NB4 (cell line): ENCODE data around the gene KRT28.
"Not testable (repeated sequence)": the region's sequence is repeated elsewhere in the genome, so short reads cannot be mapped to it uniquely, and the experiment has no call there.

Experiments
- CTCF ChIP-seq: IDR thresholded peaks from one replicate; pipeline ENCODE4 v1.5.1; 2012; ENCODE audit warnings: low read depth, low read length
- POLR2A ChIP-seq: IDR thresholded peaks from 2 replicates; pipeline ENCODE4 v1.6.1; 2011; ENCODE audit warnings: mild to moderate bottlenecking; ENCODE audit not compliant: insufficient read length; ENCODE audit errors: extremely low read depth

- TF ChIP-seq CTCF, POLR2A: not testable (repeated sequence)
These were observed 14.9 kb upstream of the KRT28 start for GRCh38 chr17:40814657-40815056.
